ENCODE data around the gene KDM5C.

The KDM5C gene

GRCh38 chrX:53224860-53225797 lies at the start of gene KDM5C:
TSS of gene KDM5C (minus strand) at chrX:53225207. CDS start at chrX:53224889, 318 bp downstream.
- DNase-seq: peak; percentile 83

GRCh38 chrX:53272808-53273337 lies 47.9 kb upstream of the KDM5C start:
- no peak for DNase-seq

DNA sequence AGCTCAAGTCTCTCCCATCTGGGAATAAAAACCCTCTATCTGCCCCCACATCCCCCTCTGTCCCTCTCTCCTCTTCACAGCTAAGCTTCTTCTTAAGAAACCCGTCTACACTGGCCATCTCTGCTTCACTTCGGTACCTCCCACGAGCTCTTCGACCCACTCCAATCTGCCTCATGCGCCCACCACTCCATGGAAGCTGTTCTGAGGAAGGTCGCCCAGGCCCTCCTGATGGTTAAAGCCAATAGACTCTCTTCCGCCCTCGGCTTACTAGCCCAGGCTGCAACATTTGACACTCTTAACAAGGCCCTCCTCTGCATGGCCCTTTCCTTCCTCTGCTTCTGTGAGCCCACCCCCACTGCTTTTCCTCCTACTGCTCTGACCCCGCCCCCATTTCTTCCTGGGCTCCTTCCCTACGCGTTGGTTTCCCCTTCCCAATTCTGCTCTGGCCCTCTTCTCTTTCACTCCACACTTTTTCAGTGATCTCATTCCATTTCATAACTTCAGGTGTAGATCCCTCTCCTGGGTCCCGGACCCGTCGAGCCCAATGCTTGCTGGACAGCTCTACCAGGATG lies 44.6 kb upstream of the KDM5C start:
- no peak for DNase-seq

DNA sequence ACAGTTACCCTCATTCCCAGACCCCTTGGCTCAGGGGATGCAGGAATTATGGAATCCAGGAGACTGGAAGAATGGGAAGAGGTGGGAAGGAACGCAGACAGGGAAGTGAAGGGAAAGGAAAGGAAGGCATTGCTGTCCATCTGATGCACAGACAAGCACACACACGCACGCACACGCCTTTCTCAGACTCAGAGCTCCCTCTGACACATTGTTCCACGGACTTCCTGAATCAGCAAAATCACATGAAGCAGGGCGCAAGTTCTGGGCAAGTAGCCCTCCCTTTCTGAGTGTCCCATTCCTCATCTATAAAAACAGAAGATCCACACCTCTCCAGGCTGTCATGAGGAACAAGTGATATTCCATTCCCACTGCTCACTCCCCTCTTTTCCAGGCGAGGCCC lies 43.2 kb upstream of the KDM5C start:
- DNase-seq: no peak

GRCh38 chrX:53266914-53267313 lies 41.9 kb upstream of the KDM5C start:
- DNase-seq: no peak

DNA sequence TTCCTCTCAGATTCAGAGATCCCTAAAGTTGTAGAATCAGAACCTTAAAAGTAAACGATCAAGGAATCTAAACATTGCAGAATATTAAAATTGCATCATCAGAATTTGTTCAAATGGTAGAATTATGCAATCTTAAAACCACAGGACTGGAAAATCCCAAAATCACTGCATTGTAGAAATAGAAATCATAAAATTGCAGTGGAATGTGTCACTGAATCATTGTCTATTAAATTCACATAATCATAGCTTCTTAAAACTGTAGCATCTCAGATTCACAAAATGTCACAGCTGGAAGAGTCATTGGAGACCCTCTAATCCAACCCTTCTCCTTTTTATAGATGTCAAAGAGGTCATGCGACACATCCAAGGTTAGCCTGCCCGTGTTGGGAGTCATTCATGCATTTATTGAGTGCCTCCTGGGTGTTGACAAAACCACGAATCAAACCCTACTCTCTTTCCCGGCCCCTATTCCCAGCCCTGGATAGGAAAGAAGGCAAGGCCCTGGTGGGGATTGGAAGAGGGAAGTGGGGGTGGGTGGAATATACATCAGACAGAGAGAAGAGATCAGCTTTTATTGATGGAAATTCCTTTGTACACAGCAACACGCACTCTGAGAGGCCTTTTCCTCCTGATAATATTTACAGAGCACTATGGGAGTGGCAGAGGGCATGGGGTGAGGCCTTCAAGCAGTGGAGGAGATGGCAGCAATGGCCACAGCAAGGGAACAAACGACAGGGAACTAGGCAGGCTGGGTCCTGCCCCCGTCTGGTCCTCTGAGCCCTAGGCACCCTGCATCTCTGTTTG lies 41.0 kb upstream of the KDM5C start:
- DNase-seq: no peak

GRCh38 chrX:53263597-53264094 lies 38.6 kb upstream of the KDM5C start:
- DNase-seq: no peak

GRCh38 chrX:53262918-53263394 lies 37.9 kb upstream of the KDM5C start:
- DNase-seq: no peak

- no peak for DNase-seq
Observed at GRCh38 chrX:53262189-53262917, 37.3 kb upstream of the KDM5C start.

- DNase-seq: no peak
Observed at GRCh38 chrX:53261355-53261972, 36.5 kb upstream of the KDM5C start.

GRCh38 chrX:53260836-53261235 lies 35.8 kb upstream of the KDM5C start:
- DNase-seq: no peak

GRCh38 chrX:53257670-53258423 lies 32.8 kb upstream of the KDM5C start:
- DNase-seq: no peak

DNA sequence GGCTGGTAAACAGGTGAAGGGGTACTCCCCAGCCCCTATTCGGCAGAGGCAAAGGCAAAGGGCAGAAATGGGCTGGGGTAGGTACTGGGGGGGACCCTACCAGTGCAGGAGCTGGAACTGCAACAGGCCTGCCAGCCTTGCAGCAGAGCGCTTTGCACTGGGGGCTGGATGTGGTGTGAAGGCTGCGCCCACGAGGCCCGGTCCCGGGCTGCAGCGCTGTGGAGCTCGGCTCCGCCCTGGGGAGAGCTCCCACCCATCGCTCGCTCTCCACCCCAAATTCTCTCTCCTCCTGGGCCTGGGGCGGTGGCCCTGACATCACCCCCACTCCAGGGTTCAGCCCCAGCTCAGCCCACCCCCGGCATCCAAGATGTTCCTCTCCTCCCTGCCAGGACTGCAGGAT lies 32.2 kb upstream of the KDM5C start:
- no peak for DNase-seq

DNA sequence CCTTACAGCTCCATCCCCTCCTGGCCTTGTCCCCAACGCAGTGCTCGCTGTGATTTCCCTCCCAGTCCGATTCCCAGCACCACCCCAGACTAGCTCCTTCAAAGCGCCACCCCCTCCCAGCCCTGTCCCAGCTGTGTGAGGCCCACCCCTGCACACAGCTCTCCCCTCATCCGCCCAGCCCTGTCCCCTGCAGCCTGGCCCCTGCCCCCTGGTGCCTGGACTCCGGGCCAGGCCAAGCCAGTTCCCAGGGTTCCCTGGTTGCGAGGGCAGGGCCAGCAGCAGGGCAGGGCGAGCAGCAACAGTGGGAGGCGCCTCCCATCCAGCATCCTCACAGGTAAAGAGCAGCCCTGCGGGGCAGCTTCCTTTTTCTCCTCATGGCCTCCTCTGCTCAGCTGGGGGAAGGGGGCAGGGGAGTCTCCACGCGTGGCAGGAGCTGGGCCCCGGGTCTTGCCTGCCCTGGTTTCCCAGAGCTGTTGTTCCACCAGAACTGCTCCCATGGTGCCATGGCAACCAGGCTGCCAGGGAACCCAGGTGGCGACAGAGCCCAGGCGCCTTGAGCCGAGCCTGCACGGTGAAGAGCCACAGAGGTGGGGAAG lies 31.5 kb upstream of the KDM5C start:
- no peak for DNase-seq

- no peak for DNase-seq
Observed at GRCh38 chrX:53255738-53256191, 30.8 kb upstream of the KDM5C start.

DNA sequence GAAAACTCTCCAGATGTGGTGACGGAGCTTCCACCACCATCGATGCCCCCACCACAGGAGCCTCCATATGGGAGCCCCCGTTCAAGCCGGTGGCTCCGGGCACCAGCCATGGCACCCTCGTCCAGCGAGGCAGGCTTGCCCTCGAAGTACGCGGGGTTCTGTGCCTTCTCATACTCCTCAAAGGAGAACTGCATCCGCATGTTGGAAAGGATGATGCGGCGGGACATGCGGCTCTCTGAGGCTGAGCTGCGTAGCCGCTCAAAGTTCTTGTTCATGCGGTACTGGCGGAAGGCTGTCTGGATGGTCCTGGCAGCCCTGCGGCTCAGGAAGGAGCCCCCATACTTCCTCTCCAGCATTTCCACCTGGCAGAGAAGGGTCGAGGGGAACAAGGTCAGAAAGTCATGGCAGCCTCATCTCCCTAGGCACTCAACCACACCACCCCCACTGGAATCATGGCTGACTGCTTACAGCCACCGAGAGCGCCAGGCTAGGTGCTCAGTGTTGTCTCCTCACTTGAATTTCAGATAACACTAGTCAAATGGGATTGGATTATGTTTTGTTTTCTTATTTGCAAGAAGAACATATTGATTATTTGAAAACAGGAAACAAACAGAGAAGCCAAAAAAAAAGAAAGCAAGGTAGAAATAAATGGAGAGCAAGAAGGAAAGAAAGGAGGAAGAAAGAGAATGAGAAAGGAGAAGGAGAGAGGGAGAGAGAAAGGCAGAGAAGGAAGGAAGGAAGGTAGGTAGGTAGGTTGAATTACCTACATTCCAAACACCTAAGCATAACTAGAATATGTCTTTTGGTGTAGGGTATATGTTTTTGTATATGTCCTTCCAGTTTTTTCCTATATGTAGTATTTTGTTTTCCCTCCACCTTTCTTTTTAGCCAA lies 29.8 kb upstream of the KDM5C start:
- no peak for DNase-seq

DNA sequence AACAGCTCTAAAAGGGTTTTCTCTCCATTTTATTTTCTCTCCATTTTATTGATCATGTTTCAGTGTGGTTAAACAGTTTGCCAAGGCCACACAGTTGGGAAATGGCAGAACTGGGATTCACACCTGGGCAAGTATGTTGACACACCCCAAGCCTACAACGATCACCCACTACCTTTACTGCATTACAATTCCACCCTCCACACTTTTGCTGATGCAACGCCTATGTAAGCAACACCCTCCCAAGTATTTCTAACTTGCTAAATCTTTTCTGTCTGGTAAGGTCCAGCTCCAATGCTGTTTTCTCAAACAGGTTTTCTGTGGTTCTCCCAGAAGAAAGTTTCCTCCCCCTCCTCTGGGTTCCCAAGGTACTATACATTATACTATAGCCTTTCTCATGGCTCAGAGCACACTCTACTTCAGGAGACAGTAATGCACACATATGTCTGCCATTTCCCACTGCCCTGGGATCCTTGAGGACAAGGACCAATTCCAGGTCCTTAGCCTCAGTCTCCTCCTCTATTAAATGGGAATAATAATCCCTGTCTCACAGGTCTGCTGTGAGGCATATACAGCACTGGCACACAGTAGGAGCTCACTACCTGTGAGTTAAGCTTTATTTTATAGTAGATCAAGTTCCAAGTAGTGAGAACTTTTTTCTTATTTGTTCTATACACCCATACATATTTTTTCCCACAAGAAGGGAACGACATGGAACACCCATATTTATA lies 28.4 kb upstream of the KDM5C start:
- no peak for DNase-seq

DNA sequence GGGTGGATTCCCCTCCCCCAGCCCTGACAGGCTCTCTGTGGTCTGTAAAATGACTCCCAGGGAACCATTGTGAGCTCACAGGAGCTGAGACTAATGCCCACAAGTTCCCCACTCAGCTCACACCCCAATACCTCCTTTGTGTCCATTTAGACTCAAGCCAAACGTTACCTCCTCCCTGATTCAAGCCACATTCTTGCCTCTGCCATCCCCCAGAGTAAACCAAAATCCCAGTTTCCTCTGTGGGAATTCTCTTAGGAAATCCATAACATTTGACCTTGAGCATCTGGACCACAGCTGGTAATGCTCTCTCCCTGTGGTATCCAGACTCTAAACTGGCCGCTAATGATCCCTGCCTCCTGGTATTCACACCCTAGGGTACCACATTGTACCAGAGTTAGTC lies 26.3 kb upstream of the KDM5C start:
- DNase-seq: no peak

DNA sequence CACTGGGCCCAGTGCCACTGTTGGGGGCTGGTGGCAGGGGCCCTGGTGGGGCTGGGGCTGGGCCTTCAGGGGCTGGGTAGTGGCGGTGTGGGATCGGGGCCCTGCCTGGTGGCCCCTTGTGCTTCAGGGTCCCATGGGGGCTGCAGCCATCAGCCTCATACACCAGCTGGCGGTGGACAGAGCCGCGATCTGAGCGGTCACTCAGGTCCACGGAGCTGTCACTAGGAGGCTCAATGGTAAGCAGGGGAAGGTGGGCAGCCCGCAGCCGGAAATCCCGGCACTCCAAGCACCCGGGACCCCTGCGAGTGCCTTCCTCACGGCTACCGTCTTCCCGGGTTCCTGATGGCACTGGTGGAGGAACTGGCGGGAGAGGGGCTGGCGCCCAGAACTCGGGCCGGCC lies 25.5 kb upstream of the KDM5C start:
- DNase-seq: no peak
